CD4-positive, alpha-beta T cell treated with Interleukin-6 for 4 hours (primary cell): ENCODE results near the gene LYST.
A peak's percentile ranks its signal among the peaks of the same experiment; 100 is the strongest.
"Not testable (repeated sequence)": the region's sequence is repeated elsewhere in the genome, so short reads cannot be mapped to it uniquely, and the experiment has no call there.

Experiments used
- DNase-seq: peaks from one replicate; pipeline ENCODE4 v3.0.0-alpha.2; 2020; ENCODE audit warnings: mixed read lengths

The LYST gene, protein sequence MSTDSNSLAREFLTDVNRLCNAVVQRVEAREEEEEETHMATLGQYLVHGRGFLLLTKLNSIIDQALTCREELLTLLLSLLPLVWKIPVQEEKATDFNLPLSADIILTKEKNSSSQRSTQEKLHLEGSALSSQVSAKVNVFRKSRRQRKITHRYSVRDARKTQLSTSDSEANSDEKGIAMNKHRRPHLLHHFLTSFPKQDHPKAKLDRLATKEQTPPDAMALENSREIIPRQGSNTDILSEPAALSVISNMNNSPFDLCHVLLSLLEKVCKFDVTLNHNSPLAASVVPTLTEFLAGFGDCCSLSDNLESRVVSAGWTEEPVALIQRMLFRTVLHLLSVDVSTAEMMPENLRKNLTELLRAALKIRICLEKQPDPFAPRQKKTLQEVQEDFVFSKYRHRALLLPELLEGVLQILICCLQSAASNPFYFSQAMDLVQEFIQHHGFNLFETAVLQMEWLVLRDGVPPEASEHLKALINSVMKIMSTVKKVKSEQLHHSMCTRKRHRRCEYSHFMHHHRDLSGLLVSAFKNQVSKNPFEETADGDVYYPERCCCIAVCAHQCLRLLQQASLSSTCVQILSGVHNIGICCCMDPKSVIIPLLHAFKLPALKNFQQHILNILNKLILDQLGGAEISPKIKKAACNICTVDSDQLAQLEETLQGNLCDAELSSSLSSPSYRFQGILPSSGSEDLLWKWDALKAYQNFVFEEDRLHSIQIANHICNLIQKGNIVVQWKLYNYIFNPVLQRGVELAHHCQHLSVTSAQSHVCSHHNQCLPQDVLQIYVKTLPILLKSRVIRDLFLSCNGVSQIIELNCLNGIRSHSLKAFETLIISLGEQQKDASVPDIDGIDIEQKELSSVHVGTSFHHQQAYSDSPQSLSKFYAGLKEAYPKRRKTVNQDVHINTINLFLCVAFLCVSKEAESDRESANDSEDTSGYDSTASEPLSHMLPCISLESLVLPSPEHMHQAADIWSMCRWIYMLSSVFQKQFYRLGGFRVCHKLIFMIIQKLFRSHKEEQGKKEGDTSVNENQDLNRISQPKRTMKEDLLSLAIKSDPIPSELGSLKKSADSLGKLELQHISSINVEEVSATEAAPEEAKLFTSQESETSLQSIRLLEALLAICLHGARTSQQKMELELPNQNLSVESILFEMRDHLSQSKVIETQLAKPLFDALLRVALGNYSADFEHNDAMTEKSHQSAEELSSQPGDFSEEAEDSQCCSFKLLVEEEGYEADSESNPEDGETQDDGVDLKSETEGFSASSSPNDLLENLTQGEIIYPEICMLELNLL (N-terminal part only)

DNA sequence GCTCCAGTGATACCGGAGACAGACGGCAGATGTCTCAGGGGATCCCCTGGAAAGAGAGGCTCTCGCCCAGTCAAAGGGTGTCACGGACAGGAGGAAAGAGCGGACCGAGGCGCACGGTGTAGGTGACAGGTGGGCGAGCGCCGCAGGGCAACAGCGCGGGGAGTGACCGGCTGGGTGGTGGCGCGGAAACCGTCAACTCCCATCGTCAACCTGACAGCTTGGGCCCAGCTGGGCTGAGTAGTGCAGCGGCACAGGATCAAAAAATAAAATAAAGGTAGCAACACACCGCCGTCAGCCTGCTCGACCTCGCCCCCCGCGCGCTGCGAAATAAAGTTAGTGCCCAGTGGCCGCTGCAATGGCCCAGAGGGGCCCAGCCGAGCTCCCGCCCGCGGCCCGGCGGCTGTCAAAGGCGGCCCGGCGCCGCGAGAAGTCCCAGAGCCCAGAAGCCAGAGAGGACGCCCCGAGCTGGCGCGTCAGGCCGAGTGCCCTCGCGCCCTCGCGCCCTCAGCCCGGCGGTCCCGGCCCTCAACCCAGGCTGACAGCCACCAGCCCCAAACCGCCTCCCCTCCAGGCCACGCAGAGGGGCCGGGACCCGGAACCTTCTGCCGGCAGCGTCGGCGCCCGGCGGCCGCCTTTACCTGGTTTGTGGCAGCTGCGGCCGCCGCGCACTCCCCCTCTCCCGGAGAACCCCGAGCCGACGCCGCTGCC is at the start of gene LYST:
Gene LYST, minus strand, starts transcription at position 702 of the 708 bp plus-strand sequence. CDS start 36,489 bp downstream, outside the sequence.
- peak; percentile 57 for DNase-seq

DNA sequence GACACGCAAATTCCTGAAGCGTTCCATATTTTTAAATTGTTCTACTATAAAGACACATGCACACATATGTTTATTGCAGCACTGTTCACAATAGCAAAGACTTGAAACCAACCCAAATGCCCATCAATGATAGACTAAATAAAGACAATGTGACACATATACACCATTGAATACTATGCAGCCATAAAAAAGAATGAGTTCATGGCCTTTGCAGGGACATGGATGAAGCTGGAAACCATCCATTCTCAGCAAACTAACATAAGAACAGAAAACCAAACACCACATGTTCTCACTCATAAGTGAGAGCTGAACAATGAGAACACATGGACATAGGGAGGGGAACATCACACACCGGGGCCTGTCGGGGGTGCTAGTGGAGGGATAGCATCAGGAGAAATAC is 48.8 kb upstream of the LYST start:
- DNase-seq, result not testable (repeated sequence)

DNA sequence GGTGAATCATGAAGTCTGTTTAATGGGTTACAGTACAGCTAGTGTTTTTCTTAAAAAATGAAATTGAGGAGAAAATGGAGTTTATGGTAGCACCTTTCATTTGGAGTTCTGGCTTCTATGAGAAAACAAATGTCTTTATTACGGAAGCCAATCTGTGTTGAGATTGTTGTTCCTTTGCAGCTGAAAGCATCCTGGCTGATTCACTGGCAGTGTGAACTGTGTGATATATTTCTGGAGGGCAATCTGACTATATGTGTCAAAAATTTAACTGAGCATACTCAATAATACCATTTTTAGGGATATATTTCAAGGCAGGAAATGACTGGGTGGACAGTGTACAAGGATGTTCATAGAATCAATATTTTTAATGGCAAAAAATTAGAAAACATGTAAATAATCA is 46.6 kb upstream of the LYST start:
- DNase-seq, result no peak

DNA sequence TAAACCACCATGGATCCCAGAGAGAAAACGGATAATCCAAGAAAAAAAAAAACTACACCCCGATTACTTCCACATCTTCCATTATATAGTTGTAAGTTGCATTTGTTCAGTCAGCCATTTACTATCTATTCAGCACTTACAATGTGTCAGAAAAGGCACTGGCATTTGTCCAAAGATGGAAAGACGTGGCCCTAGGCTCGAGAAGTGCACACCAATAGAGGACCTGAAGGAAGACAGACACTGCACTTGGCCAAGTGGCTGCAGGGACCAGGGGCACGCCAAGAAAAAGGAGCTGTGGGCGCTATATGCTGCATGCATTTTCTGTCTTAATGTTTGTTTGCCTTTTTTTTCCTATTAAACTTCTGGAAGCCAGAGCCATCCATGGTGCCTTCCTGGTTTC is 45.2 kb upstream of the LYST start:
- no peak for DNase-seq

DNA sequence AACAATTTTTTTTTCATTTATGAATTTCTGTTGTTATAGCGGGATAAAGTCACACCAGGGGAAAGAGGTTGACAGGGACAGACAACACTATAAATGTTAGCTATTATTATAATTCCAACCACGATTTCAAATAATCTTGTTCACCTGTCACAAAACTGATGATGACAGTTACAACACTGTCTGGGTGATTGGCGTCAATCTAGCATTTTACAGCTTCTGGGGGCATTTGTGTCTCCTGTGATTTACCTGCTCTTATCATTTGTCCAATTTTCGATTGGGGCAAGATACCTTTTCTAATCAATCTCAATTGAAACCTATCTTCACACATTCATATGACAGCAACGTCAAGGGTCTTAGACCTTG is 44.6 kb upstream of the LYST start:
- DNase-seq, result no peak

DNA sequence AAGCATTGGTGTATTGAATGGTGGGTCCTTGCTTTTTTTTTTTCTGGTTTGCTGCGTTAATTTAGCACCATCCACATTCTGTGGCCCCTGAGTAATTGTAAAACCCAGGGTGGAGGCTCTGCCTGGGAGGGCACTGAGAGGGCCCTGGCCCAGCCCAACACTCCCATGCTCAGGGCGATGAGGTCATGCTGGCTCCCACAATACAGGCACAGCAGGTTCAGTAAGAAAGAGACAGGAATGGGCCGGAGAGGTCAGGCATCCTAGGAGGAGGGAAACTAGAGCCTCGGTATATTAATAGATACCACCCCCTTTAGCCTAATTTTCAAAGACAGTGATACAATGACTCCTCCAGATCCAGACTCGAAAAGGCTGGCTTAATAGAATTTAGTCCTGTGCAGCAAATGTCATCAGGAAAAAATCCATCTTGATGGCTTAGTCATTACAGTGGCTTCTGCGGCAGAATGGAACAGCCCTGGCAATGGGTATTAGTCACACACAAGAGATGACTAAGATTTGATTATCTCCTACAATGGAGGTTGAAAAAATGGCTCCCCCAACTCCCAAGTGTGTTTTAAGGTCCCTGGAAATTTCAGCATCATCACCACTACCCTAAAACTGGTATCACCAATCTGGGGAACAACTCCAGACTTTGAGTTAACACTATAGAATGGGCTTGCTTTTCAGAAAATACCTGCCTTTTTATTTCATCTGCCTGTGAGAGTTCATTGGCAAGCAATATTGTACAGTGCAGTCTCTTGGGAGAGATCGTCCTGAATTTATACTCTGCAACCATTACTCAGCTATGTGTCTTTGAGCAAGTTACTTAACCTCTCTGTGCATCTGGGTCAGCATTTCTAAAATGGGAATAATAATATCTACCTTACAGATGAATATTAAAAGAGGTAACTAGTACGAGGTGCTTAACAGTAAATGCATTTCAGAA is 43.9 kb upstream of the LYST start:
- no peak for DNase-seq

DNA sequence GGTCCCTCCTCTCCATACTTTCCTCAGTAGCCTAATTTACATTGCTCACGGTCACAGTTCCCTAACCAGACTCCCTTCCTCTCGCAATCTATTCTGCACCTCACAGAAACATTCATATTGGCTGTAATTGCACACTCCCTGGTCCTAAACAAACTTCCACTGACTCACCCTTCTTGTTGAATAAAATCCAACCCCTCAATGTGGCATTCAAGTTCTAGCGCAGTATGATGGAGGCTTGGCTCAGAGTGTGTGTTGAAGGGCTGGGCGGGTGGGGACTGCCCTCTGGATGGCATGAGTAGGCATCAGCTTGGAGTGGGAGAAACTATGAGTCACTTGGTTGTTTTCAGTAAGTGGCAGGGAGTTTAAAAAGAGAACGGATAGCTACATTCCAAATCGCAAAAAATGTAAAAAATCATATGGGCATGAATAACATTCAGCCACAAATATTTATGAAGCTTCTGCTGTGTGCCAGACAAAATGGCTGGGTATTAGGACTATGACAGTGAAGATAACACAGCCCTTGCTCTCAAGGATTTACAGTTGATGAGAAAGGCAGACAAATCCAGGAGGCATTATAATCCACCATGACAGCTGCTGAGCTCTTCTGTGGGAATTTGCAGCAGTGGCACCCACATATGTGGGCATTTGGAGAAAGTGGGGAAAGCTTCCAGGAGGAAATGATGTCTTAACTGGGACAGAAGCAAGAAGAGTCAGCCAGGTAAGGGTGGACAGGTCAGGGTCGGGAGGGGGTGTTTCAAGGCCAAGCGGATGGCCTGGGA is 42.2 kb upstream of the LYST start:
- DNase-seq, result no peak

DNA sequence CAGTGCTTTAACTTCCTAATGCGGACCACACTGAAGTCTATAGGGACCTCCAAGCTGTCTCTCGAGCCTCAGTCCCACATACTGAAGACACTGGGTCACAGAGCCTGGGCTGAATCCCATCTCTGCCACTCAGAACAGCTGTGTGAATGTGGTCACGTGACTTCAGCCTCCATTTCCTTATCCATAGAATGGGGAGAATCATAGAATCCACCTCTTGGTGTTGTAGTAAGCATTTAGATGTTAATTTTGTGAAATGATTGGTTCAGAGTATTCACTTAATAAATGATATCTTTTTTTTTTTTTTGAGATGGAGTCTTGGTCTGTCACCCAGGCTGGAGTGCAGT is 41.2 kb upstream of the LYST start:
- DNase-seq, result no peak

DNA sequence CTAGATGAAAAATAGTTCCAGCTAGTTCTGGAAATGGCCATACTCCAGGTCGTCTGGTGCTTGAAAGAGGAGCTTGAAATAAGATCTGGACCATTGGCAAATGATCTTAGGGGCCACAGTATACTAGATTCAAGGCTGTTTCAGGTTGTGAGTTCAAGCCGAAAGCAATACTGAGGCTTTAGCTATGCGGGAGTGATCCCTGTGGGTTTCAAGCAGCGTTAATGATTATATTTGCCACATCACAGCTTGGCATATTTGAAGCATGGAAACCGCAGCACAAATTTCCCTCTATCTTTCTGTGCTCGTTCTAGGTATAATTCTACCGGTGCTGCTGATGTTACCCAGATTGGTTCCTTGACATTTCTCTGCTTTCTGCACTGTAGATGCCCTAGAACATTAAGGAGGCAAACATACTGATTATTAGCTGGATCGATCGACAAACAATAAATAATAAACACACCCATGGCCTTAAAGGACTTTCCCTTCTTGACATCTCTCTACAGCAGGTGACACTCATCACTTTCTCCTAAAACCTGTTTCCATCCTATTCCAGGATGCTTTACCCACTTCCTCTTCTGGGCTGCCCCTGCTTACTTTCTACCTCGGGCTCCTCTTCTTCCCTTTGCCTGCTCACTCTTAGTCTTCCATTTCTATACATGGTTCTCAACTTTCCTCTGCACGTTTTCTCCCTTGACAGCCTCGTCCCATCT is 40.6 kb upstream of the LYST start:
- no peak for DNase-seq

DNA sequence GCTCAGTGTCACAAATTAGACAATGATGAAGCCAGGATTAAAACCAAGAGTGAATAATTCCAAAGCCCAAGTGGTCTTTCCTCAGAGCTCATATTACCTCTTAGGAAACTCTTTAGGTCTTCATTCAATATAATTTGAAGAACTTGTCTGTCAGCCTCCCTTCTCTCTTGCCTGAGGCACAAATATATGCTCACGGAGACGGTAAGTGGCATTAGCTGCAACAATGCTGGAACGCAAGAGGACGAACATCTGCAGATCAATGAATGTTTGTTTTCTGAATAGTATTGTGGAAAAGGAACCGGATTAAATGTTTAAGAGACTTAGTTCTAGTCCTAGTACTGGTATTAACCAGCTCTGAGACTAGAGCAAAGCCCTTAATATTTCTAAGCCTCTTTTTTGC is 39.7 kb upstream of the LYST start:
- no peak for DNase-seq

DNA sequence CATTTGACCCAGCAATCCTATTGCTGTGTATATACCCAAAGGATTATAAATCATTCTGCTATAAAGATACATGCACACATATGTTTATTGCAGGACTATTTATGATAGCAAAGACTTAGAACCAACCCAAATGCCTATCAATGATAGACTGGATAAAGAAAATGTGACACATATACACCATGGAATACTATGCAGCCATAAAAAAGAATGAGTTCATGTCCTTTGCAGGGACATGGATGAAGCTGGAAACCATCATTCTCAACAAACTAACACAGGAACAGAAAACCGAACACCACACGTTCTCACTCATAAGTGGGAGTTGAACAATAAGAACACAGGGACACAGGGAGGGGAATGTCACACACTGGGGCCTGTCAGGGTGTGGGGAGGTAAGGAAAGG is 37.1 kb upstream of the LYST start:
- not testable (repeated sequence) for DNase-seq

DNA sequence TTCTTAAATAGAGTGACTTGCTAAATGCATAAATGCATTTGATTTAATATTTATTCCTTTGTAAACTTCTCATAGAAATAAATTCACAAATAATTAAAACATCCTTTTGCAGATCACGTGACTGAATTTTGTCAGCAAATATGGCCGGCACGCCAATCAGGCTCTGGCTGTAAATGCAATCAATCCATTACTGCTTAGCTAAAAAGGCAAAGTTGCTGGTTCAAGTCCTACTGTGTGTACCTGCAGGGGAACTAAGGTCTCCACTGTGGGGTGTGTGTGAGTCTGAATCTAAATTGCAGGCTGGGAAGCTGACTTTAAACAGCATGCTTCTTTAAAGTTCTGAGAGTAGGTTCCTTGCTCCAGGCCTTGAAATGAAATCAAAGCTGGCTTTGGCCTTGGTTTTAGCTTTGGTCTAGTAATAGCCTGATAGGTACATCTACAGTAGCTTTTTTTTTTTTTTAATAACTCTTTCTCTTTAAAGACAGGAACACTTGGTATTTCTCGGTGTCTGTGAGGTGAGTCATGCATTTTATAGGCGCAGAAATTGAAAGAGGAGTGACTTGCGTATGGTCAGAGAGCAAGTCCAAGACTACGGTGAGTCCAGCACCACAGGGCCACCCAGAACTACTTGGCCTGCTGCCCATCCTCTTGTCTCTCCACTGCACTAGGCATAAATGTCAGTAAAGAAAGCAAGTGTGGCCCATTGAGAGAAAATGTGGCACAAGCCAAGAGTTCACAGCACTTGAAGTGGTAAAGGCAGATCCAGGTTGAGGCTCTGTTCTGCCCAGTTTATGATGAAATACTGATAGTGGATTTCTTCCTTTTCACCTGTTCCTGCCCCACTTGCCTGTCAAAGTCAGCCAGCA is 36.2 kb upstream of the LYST start:
- DNase-seq, result no peak

DNA sequence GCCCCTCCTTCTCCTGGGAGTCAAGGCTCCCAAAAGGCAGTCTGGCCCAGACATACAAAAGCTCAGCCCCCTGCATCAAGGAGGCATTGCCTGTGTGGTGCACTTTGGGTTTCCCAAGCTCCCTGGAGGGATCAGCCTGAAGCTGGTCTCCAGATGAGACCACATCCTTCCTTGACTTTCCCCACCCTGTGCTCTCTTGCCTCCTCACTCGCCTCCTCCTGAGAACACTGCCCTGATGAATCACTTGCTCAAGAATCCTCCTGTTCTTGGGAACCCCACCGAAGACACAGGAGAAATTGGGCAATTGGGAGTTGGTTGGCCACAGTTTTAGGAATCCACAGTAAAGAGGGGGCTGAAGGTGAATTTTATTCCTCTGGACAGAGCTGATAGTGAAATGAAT is 34.8 kb upstream of the LYST start:
- no peak for DNase-seq

DNA sequence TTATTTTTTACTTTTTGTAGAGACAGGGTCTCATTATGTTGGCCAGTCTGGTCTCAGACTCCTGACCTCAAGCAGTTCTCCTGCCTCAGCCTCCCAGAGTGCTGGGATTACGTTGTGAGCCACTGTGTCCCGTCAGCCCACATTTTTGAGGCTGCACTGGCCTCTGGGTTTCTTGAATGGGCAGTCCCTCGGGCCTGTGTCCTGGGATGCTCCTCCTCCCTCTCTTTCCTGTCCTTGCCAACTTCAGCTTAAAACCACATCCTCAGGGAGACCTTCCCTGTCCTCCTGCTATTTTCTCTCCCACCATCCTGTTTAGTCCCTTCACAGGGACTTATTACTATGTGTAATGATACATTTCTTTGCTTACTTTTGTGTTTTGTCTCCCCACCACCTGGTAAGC is 31.4 kb upstream of the LYST start:
- DNase-seq, result no peak

DNA sequence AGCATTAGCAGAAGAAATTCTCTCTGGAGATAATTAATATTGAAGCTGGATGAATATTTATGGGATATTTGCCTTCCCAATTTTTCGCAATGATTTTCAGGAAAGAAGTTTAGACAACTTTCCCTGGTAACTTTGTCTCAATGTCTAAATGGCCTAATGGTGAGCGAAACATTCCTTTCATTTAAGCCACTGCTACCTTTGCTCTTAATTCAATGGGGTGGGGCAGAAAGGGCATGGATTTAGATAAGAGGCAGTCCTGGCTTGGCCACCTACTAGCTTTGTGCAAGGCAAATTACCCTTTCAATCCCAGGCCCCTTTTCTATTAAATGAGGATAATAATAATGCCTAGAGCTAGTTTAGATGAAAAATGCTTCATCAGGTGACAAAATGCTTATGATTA is 27.1 kb upstream of the LYST start:
- no peak for DNase-seq

DNA sequence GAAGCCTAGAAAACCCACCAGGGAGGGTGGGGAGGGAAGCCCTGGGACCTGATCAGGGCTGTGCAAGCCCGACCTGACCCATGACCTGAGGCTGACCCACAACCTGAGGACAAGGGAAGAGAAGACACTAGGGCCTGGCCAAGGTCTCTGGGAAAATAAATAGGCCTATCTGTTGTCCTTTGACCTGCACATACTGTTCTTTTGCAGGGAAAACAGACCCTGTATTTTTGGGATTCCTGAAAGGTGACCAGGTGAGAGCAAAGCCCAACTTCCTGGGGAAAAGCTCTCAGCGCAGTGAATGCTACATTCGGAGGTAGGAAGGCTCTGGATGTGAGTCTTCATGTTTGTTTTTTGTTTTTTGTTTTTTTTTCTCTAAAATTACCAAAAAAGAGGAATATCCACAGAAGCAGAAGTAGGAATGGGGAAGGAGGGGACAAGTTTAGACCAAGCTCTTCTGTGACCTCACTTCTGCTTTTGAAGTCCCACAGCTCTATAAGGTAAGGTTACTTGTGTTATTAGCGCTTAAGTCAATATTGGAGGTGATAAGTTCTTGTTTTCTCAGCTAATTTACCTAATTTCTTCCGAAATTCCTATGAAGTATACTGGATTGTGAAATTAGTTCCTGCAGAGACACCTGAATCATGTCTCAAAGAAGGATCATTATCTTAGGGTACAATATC is 26.2 kb upstream of the LYST start:
- no peak for DNase-seq

DNA sequence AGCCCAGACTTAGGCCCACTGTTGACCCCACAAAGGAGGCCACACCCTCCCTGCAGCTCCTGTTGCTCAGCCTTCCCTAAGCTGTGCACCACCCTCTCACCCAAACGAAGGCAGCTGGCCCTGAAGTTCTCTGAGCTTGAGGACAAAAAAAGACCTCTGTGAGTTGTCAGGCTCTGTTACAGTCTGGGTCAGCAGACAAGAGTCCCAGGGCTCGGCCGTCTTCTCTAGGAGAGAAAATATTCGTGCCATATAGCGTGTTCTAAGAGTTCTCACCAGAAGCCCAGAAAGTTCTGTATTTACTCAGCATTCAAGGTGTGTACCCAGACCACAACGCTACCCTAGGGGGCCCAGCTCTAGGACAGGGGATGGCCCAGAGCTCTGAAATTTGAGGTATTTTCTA is 25.5 kb upstream of the LYST start:
- no peak for DNase-seq

DNA sequence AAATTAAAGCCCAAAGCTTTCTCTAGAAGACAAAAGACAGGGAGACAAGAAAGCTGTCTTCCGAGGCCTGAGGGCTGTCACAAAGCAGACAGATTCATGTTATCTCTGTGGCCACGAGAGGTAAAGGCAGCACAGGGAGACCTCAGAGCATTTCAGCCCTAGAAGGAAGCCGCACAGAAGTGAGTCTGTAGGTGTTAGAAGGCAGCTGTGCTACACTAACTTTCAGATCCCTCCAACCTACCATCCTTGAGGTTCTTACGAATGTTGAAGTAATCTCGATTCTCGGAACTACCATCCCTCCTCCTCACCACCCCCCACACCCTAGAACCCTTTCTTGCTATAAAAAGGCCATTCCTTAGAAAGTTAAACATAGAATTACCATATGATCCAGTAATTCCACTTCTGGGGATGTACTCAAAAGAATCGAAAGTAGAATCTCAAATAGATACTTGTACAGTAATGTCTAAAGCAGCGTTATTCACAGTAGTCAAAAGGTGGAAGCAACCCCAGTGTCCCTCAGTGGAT is 21.5 kb upstream of the LYST start:
- peak; percentile 52 for DNase-seq
